ENCODE measurements around the gene KCNQ1. TPM values are rescaled to one million over a fixed set of nuclear protein-coding genes. Genes with fewer than 3 reads are reported as not detected.
A peak's percentile ranks its signal among the peaks of the same experiment; 100 is the strongest.

Gene KCNQ1
- total and polyA plus RNA-seq, 2 of the 13 experiments (the other 11 are each of a cell fraction or from before 2014, with no cell fraction given) = 0.02 to 0.08 TPM

GRCh38 chr11:2562890-2563212 is 118.0 kb downstream of the KCNQ1 start (continued):
- TF ChIP-seq REST (IDR thresholded peaks at IDR 0.05; ENCODE audit: borderline replicate concordance in 1 of 2, low read depth in 1 of 2, low read length in 2 of 2) = no peak
- peak; percentile 74; the same call in 1 of the 2 replicates for TF ChIP-seq TCF7 (IDR thresholded peaks at IDR 0.05; ENCODE audit: low read depth)
- TF ChIP-seq ZNF136 (CRISPR knock-in tag; IDR thresholded peaks at IDR 0.05; ENCODE audit: low read depth) = no peak
- no peak for TF ChIP-seq CAMTA2 (CRISPR knock-in tag; IDR thresholded peaks at IDR 0.05; ENCODE audit: borderline replicate concordance)
- TF ChIP-seq AHR (CRISPR knock-in tag; IDR thresholded peaks at IDR 0.05) = no peak
- TF ChIP-seq DNMT1 (CRISPR knock-in tag; IDR thresholded peaks at IDR 0.05) = no peak
- TF ChIP-seq KAT2B (IDR thresholded peaks at IDR 0.05; ENCODE audit: borderline replicate concordance, low read depth, low read length) = no peak
- no peak for TF ChIP-seq RERE (CRISPR knock-in tag; IDR thresholded peaks at IDR 0.05; ENCODE audit: low read depth)
- no peak for TF ChIP-seq ZNF543 (CRISPR knock-in tag; IDR thresholded peaks at IDR 0.05)
- no peak for TF ChIP-seq RARA (CRISPR knock-in tag; IDR thresholded peaks at IDR 0.05)
- no peak for TF ChIP-seq NFE2 (CRISPR knock-in tag; IDR thresholded peaks at IDR 0.05)
- peak; percentile 59; the same call in 1 of the 2 replicates for TF ChIP-seq HMGXB3 (CRISPR knock-in tag; IDR thresholded peaks at IDR 0.05; ENCODE audit: borderline replicate concordance)
- TF ChIP-seq PITX1 (CRISPR knock-in tag; IDR thresholded peaks at IDR 0.05) = no peak

Measured in HepG2 (cell line).